Natural killer cell (primary cell): ENCODE data around the gene NYAP2. TPM values are rescaled to one million over a fixed set of nuclear protein-coding genes. Genes with fewer than 3 reads are reported as not detected.

Experiments
- ATAC-seq, 3 donors: fragments of 150-1000 bp in 2 of 3; fragments of 200-7000 bp in 1 of 3; cut with Tn5 transposase; 1 replicate in 1 of 3; 2 replicates in 2 of 3; pipeline ENCODE4 v1.10.0; 2021; ENCODE audit warnings: mild to moderate bottlenecking in 2 of 3, moderate library complexity in 2 of 3
- DNase-seq, 2 donors: peaks; one replicate each; pipeline versions ENCODE4 v3.0.0 to v3.0.0-alpha.2; 2013 to 2021; ENCODE audit warnings: mixed read lengths in 1 of 2
- H3K27ac ChIP-seq: one replicate; pipeline ENCODE4 v1.5.1; 2013; ENCODE audit warnings: mild to moderate bottlenecking, low read length
- H3K27me3 ChIP-seq: one replicate; pipeline ENCODE4 v1.6.1; 2013; ENCODE audit warnings: low read length; ENCODE audit not compliant: control insufficient read depth, insufficient read depth
- H3K36me3 ChIP-seq: one replicate; pipeline ENCODE4 v1.6.1; 2013; ENCODE audit warnings: low read length; ENCODE audit not compliant: control insufficient read depth, insufficient read depth
- H3K4me1 ChIP-seq: one replicate; pipeline ENCODE4 v1.6.1; 2013; ENCODE audit warnings: low read length; ENCODE audit not compliant: control insufficient read depth, insufficient read depth
- H3K4me3 ChIP-seq: one replicate; pipeline ENCODE4 v1.5.1; 2013; ENCODE audit warnings: low read length
- H3K9me3 ChIP-seq: one replicate; pipeline ENCODE4 v1.6.1; 2013; ENCODE audit warnings: low read length; ENCODE audit not compliant: control insufficient read depth, insufficient read depth
- H3K27ac Mint-ChIP-seq, 2 donors: one replicate each; pipeline ENCODE4 v1.8.0; 2022; ENCODE audit warnings: mild to moderate bottlenecking in 2 of 2, mixed read lengths in 2 of 2, moderate library complexity in 1 of 2
- H3K27me3 Mint-ChIP-seq, 2 donors: one replicate each; pipeline ENCODE4 v1.8.0; 2022; ENCODE audit warnings: low read depth in 2 of 2, mixed read lengths in 2 of 2
- H3K36me3 Mint-ChIP-seq: one replicate; pipeline ENCODE4 v1.8.0; 2022; ENCODE audit warnings: mixed read lengths
- H3K4me1 Mint-ChIP-seq, 2 donors: one replicate each; pipeline ENCODE4 v1.8.0; 2022; ENCODE audit warnings: mixed read lengths in 2 of 2
- H3K4me3 Mint-ChIP-seq: one replicate; pipeline ENCODE4 v1.8.0; 2022; ENCODE audit warnings: mild to moderate bottlenecking, moderate library complexity, mixed read lengths
- H3K9me3 Mint-ChIP-seq, 2 donors: one replicate each; pipeline ENCODE4 v1.8.0; 2022; ENCODE audit warnings: mixed read lengths in 2 of 2
- WGBS: methylation state at CpG from one replicate; pipeline ENCODE4 v1.1.7; 2013; ENCODE audit warnings: missing lambda C conversion rate; ENCODE audit not compliant: insufficient coverage; 5-methylcytosine and 5-hydroxymethylcytosine counted together
- intact Hi-C: fragments of 100-400 bp; cut with micrococcal nuclease; formaldehyde crosslinking; loops from one replicate; pipeline ENCODE4 v1.14.2; 2022
- total RNA-seq, 4 donors: library from RNA; stranded (reverse); fragments of 120-200 nt in 1 of 4; gene quantifications; one replicate each; pipeline versions ENCODE4 v1.2.3 to v1.2.4, GENCODE V29; 2013 to 2022
- TF ChIP-seq, protein P1 (sequence below): fragments of 200-600 bp; IDR thresholded peaks from one replicate; pipeline ENCODE4 v1.8.0; 2022; ENCODE audit warnings: antibody characterized with exemption

The NYAP2 gene
- total RNA-seq, 3 donors from 2014 or later (not counting 1 experiment from before 2014, with no cell fraction given), result 0.14 TPM; not detected in 2

DNA sequence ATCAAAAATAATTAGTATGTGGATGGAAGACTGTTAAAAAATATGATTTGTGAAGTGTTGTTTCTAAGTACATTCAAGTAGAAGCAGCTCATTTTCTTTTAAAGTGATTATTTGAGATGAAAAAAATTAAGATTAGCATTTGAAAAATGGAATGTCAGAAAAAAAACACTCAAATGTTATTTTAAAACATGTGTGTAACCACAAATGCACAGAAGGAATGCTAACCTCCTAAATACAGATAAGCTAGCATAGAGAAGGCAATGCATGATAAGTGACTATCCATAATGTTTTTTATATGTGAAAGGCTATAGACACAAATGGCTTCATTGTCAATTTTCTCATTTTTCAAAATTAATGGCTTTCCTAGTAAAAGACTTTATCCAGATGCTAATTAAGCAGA lies 198.9 kb downstream of the NYAP2 start:
- Mint-ChIP-seq H3K4me3 (no peak overlapping the region), H3K27me3 (peaks cover 5 to 9% of the 10 kb centered on the region in 2 donors), H3K4me1 (no peaks in the 10 kb centered on the region), H3K9me3 (no peaks in the 10 kb centered on the region), H3K27ac (no peak overlapping the region), H3K36me3 (no peaks in the 10 kb centered on the region)
- no peaks in the 10 kb centered on the region for H3K27me3 ChIP-seq
- H3K27ac ChIP-seq, result no peak overlapping the region
- H3K9me3 ChIP-seq, result no peaks in the 10 kb centered on the region
- ATAC-seq (no peak), DNase-seq (no peak)
- intact Hi-C loops, result no loop called here
- H3K4me1 ChIP-seq, result no peaks in the 10 kb centered on the region
- H3K4me3 ChIP-seq, result no peak overlapping the region
- TF ChIP-seq, protein P1, sequence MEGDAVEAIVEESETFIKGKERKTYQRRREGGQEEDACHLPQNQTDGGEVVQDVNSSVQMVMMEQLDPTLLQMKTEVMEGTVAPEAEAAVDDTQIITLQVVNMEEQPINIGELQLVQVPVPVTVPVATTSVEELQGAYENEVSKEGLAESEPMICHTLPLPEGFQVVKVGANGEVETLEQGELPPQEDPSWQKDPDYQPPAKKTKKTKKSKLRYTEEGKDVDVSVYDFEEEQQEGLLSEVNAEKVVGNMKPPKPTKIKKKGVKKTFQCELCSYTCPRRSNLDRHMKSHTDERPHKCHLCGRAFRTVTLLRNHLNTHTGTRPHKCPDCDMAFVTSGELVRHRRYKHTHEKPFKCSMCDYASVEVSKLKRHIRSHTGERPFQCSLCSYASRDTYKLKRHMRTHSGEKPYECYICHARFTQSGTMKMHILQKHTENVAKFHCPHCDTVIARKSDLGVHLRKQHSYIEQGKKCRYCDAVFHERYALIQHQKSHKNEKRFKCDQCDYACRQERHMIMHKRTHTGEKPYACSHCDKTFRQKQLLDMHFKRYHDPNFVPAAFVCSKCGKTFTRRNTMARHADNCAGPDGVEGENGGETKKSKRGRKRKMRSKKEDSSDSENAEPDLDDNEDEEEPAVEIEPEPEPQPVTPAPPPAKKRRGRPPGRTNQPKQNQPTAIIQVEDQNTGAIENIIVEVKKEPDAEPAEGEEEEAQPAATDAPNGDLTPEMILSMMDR, result no peak
- H3K36me3 ChIP-seq, result no peaks in the 10 kb centered on the region

DNA sequence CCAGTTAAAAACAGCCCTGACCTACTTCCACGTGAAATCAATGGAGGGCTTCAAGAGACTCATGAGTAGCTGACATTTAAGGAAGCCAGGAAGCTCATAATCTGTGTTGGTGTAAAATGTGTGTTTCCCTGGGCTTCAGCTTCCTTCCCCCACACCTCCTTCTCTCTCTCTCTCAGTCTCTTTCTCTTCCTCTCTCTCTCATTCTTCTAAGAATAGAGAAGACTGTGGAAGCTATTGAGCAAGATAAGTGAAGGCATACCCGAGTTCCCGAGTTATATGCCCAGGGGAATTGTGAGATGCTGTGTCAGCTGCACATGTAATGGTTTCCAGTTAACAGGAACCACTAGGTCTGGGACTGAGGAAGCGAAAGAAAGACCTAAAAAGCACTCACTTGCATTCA lies 199.4 kb downstream of the NYAP2 start:
- intact Hi-C loops, result no loop called here
- Mint-ChIP-seq H3K9me3 (no peaks in the 10 kb centered on the region), H3K36me3 (no peaks in the 10 kb centered on the region), H3K4me1 (no peaks in the 10 kb centered on the region), H3K27me3 (peaks cover 5 to 9% of the 10 kb centered on the region in 2 donors), H3K27ac (no peak overlapping the region), H3K4me3 (no peak overlapping the region)
- Histone ChIP-seq H3K4me3 (no peak overlapping the region), H3K36me3 (no peaks in the 10 kb centered on the region), H3K9me3 (no peaks in the 10 kb centered on the region), H3K27ac (no peak overlapping the region), H3K27me3 (no peaks in the 10 kb centered on the region), H3K4me1 (no peaks in the 10 kb centered on the region)
- TF ChIP-seq, protein P1, result no peak
- ATAC-seq (no peak), DNase-seq (no peak)
- WGBS, result 68% methylated on average over 3 of the region's 4 CpGs

DNA sequence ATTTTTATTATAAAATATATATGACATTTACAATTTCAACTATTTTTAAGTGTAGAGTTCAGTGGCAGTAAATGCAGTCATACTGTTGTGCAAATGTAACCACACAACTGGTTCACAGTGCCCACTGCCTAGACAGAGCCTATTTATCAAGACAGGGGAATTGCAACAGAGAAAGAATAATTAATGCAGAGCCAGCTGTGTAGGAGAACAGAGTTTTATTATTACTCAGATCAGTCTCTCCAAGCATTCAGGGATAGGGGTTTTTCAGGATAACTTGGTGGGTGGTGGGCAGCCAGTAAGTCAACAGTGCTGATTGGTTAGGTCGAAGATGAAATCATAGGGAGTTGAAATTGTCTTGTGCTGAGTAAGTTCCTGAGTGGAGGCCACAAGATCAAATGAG lies 200.3 kb downstream of the NYAP2 start:
- Mint-ChIP-seq H3K4me3 (no peak overlapping the region), H3K36me3 (no peaks in the 10 kb centered on the region), H3K4me1 (no peaks in the 10 kb centered on the region), H3K27ac (no peak overlapping the region), H3K27me3 (peaks cover 5 to 9% of the 10 kb centered on the region in 2 donors), H3K9me3 (no peaks in the 10 kb centered on the region)
- Histone ChIP-seq H3K27ac (no peak overlapping the region), H3K9me3 (no peaks in the 10 kb centered on the region), H3K27me3 (no peaks in the 10 kb centered on the region), H3K4me3 (no peak overlapping the region), H3K4me1 (no peaks in the 10 kb centered on the region), H3K36me3 (no peaks in the 10 kb centered on the region)
- DNase-seq (no peak), ATAC-seq (no peak)
- TF ChIP-seq, protein P1, result no peak
- intact Hi-C loops, result no loop called here
- WGBS, result 72% methylated on average over 1 of the region's 1 CpG

DNA sequence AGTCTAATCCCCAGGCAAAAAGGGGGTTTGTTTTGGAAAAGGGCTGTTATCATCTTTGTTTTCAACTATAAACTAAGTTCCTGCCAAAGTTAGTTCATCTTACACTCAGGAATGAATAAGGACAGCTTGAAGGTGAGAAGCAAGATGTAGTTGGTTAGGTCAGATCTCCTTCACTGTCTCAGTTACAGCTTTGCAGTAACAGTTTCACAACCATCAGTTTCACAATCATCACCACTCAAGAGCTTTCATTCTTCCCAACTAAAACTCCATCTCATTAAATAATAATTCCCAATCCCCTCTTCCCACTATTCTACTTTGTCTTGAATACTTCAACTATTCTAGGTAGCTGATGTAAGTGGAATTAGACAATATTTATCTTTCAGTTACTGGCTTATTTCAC lies 200.9 kb downstream of the NYAP2 start:
- TF ChIP-seq, protein P1, result no peak
- H3K27me3 Mint-ChIP-seq, result peaks cover 5 to 9% of the 10 kb centered on the region in 2 donors
- ATAC-seq, result no peak

More for the DNA sequence above, 200.9 kb downstream of the NYAP2 start:
- Histone ChIP-seq H3K27me3 (no peaks in the 10 kb centered on the region), H3K9me3 (no peaks in the 10 kb centered on the region), H3K4me1 (no peaks in the 10 kb centered on the region), H3K36me3 (no peaks in the 10 kb centered on the region), H3K27ac (no peak overlapping the region), H3K4me3 (no peak overlapping the region)
- Mint-ChIP-seq H3K9me3 (no peaks in the 10 kb centered on the region), H3K27ac (no peak overlapping the region), H3K4me1 (no peaks in the 10 kb centered on the region), H3K4me3 (no peak overlapping the region), H3K36me3 (no peaks in the 10 kb centered on the region)
- intact Hi-C loops, result no loop called here
- no peak for DNase-seq
